ENCODE results near the gene GYPC.
"Not testable (repeated sequence)": the region's sequence is repeated elsewhere in the genome, so short reads cannot be mapped to it uniquely, and the experiment has no call there.

The GYPC gene

GRCh38 chr2:126635736-126636135, 20.2 kb upstream of the GYPC start:
- no peaks in the 10 kb centered on the region for H3K9me3 ChIP-seq (ENCODE audit: low read depth, low read length)
- no peak overlapping the region for H3K9ac ChIP-seq (ENCODE audit: insufficient read length)
- no peak overlapping the region for H3K4me3 ChIP-seq
- H3K27ac ChIP-seq = no peak overlapping the region
- no peaks in the 10 kb centered on the region for H3K36me3 ChIP-seq (ENCODE audit: insufficient read depth, low read length)
- DNase-seq (ENCODE audit: low read depth, low spot score) = no peak
- no peak for TF ChIP-seq POLR2AphosphoS5 (IDR thresholded peaks at IDR 0.05; ENCODE audit: borderline replicate concordance, low read depth, low read length)
- TF ChIP-seq FOXP2 (optimal IDR thresholded peaks at IDR 0.05; ENCODE audit: control extremely low read depth, extremely low read length, insufficient read depth) = no peak
- TF ChIP-seq EZH2 (IDR thresholded peaks at IDR 0.05) = no peak

DNA sequence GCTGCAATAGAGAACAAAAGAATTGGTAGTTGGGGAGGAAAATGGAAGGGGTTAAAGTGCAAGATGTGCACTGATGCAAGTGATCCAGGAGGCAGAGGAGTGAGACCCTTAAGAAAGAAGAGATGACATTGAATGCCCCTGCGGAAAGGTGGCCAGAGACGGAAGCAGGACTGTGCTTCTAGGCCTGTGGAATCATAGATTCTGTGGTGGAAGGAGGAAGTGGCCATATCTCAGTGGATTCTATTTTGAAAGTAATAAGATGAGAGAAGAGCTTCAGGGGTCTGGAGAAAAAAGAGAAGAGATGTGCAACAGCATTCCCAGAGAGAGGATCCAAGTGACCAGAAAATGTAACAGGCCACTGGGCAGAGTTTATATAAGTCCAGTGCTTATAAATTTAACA, 18.6 kb upstream of the GYPC start:
- no peak for DNase-seq (ENCODE audit: low read depth, low spot score)
- Histone ChIP-seq H3K36me3 (ENCODE audit: insufficient read depth, low read length) (no peaks in the 10 kb centered on the region), H3K9me3 (ENCODE audit: low read depth, low read length) (no peaks in the 10 kb centered on the region), H3K27ac (no peak overlapping the region), H3K4me3 (no peak overlapping the region), H3K9ac (ENCODE audit: insufficient read length) (no peak overlapping the region)
- TF ChIP-seq FOXP2 (optimal IDR thresholded peaks at IDR 0.05; ENCODE audit: control extremely low read depth, extremely low read length, insufficient read depth) (no peak), EZH2 (IDR thresholded peaks at IDR 0.05) (no peak), POLR2AphosphoS5 (IDR thresholded peaks at IDR 0.05; ENCODE audit: borderline replicate concordance, low read depth, low read length) (no peak)

DNA sequence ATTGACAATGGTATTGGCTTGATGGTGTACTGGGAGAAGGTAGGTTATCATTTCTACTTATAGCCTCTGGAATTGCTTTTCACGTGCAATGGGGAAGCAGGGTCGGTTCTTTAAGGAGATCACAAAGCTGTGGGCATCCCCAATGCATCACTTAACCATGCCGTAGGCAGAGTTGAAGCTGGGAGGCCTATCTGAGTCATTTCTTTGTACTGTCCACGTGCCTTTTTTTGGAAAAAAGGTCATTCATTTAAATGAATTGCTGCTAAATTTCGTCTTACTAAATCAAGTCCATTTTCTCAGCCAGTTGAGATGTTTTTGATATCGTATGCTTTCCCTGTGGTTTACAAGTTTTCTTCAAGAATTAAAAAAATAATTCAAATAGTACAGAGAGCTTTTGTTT, 17.2 kb upstream of the GYPC start:
- Histone ChIP-seq H3K27ac (no peak overlapping the region), H3K4me3 (no peak overlapping the region), H3K36me3 (ENCODE audit: insufficient read depth, low read length) (no peaks in the 10 kb centered on the region), H3K9ac (ENCODE audit: insufficient read length) (no peak overlapping the region), H3K9me3 (ENCODE audit: low read depth, low read length) (no peaks in the 10 kb centered on the region)
- no peak for DNase-seq (ENCODE audit: low read depth, low spot score)
- TF ChIP-seq POLR2AphosphoS5 (IDR thresholded peaks at IDR 0.05; ENCODE audit: borderline replicate concordance, low read depth, low read length) = no peak
- TF ChIP-seq EZH2 (IDR thresholded peaks at IDR 0.05) = no peak
- TF ChIP-seq FOXP2 (optimal IDR thresholded peaks at IDR 0.05; ENCODE audit: control extremely low read depth, extremely low read length, insufficient read depth) = no peak

- no peak overlapping the region for H3K9ac ChIP-seq (ENCODE audit: insufficient read length)
- no peak overlapping the region for H3K27ac ChIP-seq
- DNase-seq (ENCODE audit: low read depth, low spot score) = no peak
Observed at GRCh38 chr2:126639276-126639675, 16.7 kb upstream of the GYPC start.

GRCh38 chr2:126641294-126641693, 14.7 kb upstream of the GYPC start:
- H3K9me3 ChIP-seq (ENCODE audit: low read depth, low read length); H3K36me3 ChIP-seq (ENCODE audit: insufficient read depth, low read length); DNase-seq (ENCODE audit: low read depth, low spot score); H3K27ac ChIP-seq; H3K4me3 ChIP-seq; H3K9ac ChIP-seq (ENCODE audit: insufficient read length): not testable (repeated sequence)

More at GRCh38 chr2:126639276-126639675, 16.7 kb upstream of the GYPC start:
- no peak overlapping the region for H3K4me3 ChIP-seq
- H3K9me3 ChIP-seq (ENCODE audit: low read depth, low read length) = no peaks in the 10 kb centered on the region
- no peaks in the 10 kb centered on the region for H3K36me3 ChIP-seq (ENCODE audit: insufficient read depth, low read length)
- TF ChIP-seq FOXP2 (optimal IDR thresholded peaks at IDR 0.05; ENCODE audit: control extremely low read depth, extremely low read length, insufficient read depth) = no peak
- TF ChIP-seq POLR2AphosphoS5 (IDR thresholded peaks at IDR 0.05; ENCODE audit: borderline replicate concordance, low read depth, low read length) = no peak
- TF ChIP-seq EZH2 (IDR thresholded peaks at IDR 0.05) = no peak

DNA sequence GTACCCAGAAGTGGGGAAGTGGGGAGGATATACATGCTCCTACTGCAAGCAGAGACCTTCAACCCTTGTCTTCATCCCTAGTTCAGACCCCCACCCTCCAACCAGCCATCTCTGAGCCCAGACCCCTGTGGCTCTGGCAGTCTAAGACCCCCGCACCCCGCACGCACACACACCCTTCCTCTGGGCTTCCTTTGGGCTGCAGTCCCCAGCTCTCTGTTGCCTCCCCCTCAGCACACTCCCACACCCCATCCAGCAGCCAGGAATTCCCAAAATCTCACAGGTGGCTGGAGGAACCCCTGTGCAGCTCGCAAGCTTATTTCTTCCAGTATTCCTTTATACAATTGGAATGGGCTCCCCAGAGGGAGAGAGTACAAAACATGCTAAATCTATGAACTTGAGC, 13.9 kb upstream of the GYPC start:
- DNase-seq (ENCODE audit: low read depth, low spot score) = no peak

DNA sequence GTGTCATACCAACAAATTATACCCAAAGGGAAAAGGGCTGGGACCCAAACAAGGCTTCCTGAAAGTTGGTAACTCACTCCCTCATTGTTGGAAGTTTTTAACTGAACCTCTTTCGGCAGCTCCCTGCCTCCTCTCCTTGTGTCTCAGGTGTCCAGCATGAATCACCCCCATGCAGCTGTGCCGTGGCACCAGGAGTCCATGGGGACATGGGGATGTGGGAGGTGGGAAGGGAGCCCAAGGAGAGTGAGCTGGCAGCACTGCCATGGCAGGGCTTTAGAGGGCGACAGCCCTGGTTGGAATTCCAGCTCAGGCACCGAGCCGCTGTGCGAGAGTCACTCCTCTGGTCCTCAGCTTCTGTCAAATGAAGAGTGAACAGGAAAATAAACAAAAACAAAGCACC, 12.5 kb upstream of the GYPC start:
- DNase-seq (ENCODE audit: low read depth, low spot score) = no peak
- Histone ChIP-seq H3K9me3 (ENCODE audit: low read depth, low read length) (no peaks in the 10 kb centered on the region), H3K9ac (ENCODE audit: insufficient read length) (no peak overlapping the region), H3K4me3 (no peak overlapping the region), H3K27ac (no peak overlapping the region), H3K36me3 (ENCODE audit: insufficient read depth, low read length) (no peaks in the 10 kb centered on the region)
- no peak for TF ChIP-seq FOXP2 (optimal IDR thresholded peaks at IDR 0.05; ENCODE audit: control extremely low read depth, extremely low read length, insufficient read depth)
- no peak for TF ChIP-seq POLR2AphosphoS5 (IDR thresholded peaks at IDR 0.05; ENCODE audit: borderline replicate concordance, low read depth, low read length)
- TF ChIP-seq EZH2 (IDR thresholded peaks at IDR 0.05) = no peak

More for the DNA sequence above, 13.9 kb upstream of the GYPC start:
- Histone ChIP-seq H3K9ac (ENCODE audit: insufficient read length) (no peak overlapping the region), H3K36me3 (ENCODE audit: insufficient read depth, low read length) (no peaks in the 10 kb centered on the region), H3K4me3 (no peak overlapping the region), H3K27ac (no peak overlapping the region), H3K9me3 (ENCODE audit: low read depth, low read length) (no peaks in the 10 kb centered on the region)
- TF ChIP-seq POLR2AphosphoS5 (IDR thresholded peaks at IDR 0.05; ENCODE audit: borderline replicate concordance, low read depth, low read length) (no peak), EZH2 (IDR thresholded peaks at IDR 0.05) (no peak), FOXP2 (optimal IDR thresholded peaks at IDR 0.05; ENCODE audit: control extremely low read depth, extremely low read length, insufficient read depth) (no peak)

DNA sequence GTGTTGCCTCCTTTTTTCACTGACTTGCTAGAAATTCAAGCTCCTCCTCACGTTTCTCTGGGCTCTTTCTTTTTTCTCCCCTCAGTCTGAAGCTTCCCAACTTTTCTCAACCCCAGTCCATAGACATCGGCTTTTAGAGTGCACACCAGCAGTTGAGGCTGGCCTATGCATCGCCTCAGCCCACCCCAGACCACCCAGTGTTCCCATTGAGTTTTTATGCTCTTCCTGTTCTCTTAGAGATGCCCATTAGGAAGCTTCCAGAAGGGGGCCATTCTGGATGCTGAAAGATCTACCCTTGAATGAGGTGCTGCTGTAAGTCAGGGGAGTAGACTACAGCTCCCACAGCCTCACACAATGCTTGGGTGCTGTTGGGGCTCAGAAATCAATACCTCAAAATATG, 12.0 kb upstream of the GYPC start:
- TF ChIP-seq EZH2 (IDR thresholded peaks at IDR 0.05) = no peak
- no peak for TF ChIP-seq FOXP2 (optimal IDR thresholded peaks at IDR 0.05; ENCODE audit: control extremely low read depth, extremely low read length, insufficient read depth)
- DNase-seq (ENCODE audit: low read depth, low spot score) = no peak
- Histone ChIP-seq H3K9me3 (ENCODE audit: low read depth, low read length) (no peaks in the 10 kb centered on the region), H3K4me3 (no peak overlapping the region), H3K36me3 (ENCODE audit: insufficient read depth, low read length) (no peaks in the 10 kb centered on the region), H3K9ac (ENCODE audit: insufficient read length) (no peak overlapping the region), H3K27ac (no peak overlapping the region)

DNA sequence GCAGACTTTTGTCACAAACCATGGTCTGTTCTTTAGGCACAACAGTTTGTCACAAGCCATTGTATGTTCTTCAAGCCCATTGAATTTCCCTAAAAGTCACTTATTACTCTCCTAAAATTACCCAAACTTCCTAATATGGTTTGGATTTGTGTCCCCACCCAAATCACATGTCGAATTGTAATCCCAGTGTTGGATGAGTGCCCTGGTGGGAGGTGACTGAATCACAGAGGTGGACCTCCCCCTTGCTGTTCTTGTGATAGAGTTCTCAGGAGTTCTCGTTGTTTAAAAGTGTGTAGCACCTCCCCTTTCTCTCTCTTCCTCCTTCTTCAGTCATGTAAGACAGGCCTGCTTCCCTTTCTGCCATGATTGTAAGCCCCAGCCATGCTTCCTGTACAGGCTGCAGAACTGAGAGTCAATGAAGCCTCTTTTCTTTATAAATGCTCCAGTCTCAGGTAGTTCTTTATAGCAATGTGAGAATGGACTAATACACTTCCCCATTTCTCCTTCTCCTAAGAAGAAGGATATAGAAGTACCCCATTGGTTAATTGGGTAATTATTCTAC, 11.2 kb upstream of the GYPC start:
- Histone ChIP-seq H3K9me3 (ENCODE audit: low read depth, low read length) (no peaks in the 10 kb centered on the region), H3K4me3 (no peak overlapping the region), H3K27ac (no peak overlapping the region), H3K9ac (ENCODE audit: insufficient read length) (no peak overlapping the region), H3K36me3 (ENCODE audit: insufficient read depth, low read length) (no peaks in the 10 kb centered on the region)
- TF ChIP-seq FOXP2 (optimal IDR thresholded peaks at IDR 0.05; ENCODE audit: control extremely low read depth, extremely low read length, insufficient read depth) (no peak), EZH2 (IDR thresholded peaks at IDR 0.05) (no peak), POLR2AphosphoS5 (IDR thresholded peaks at IDR 0.05; ENCODE audit: borderline replicate concordance, low read depth, low read length) (no peak)
- DNase-seq (ENCODE audit: low read depth, low spot score) = no peak
